ENCODE measurements around the gene ZNF470. TPM values are rescaled to one million over a fixed set of nuclear protein-coding genes. Genes with fewer than 3 reads are reported as not detected.

Gene ZNF470
- total RNA-seq, 1 donor from 2014 or later: 2.9 TPM

DNA sequence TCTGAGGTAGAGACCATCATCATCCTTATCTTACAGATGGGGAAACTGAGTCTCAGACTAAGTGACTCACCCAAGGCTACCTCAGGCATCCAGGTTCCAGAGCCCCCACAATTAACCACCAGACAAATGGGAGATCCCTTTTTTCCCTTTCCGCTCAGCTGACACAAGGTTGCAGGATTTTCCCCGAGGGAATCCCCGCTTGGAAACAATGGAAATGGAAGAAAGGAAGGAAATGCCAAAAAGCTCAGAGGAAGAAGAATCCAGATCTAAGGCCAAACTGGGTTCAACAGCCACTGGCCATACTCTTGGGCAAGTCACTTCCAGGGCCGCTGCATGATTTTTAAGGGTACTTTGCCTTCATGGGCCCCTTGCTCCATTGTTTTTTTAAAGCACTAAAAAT lies 29.4 kb downstream of the ZNF470 start:
- Histone ChIP-seq H3K27me3 (ENCODE audit: control insufficient read depth, insufficient read depth, low read length) (no peaks in the 10 kb centered on the region), H3K36me3 (ENCODE audit: control insufficient read depth, insufficient read depth, low read length) (peaks cover 4% of the 10 kb centered on the region), H3K4me3 (ENCODE audit: low read depth, low read length) (no peak overlapping the region)
- TF ChIP-seq CTCF (IDR thresholded peaks at IDR 0.05; ENCODE audit: insufficient read depth, low read length, severe bottlenecking): no peak
- no peak for FAIRE-seq
- DNase-seq (ENCODE audit: low read depth): no peak

- H3K27me3 ChIP-seq (ENCODE audit: control insufficient read depth, insufficient read depth, low read length): no peaks in the 10 kb centered on the region
- no peak for DNase-seq (ENCODE audit: low read depth)
- H3K36me3 ChIP-seq (ENCODE audit: control insufficient read depth, insufficient read depth, low read length): peaks cover 4% of the 10 kb centered on the region
- no peak for FAIRE-seq
- no peak overlapping the region for H3K4me3 ChIP-seq (ENCODE audit: low read depth, low read length)
- TF ChIP-seq CTCF (IDR thresholded peaks at IDR 0.05; ENCODE audit: insufficient read depth, low read length, severe bottlenecking): no peak
These were observed 30.4 kb downstream of the ZNF470 start for GRCh38 chr19:56597696-56598095.

GRCh38 chr19:56601375-56601774 lies 34.1 kb downstream of the ZNF470 start:
- Histone ChIP-seq H3K36me3 (ENCODE audit: control insufficient read depth, insufficient read depth, low read length) (peaks cover 6% of the 10 kb centered on the region), H3K4me3 (ENCODE audit: low read depth, low read length) (no peak overlapping the region), H3K27me3 (ENCODE audit: control insufficient read depth, insufficient read depth, low read length) (no peaks in the 10 kb centered on the region)
- FAIRE-seq: peak; percentile 90
- no peak for TF ChIP-seq CTCF (IDR thresholded peaks at IDR 0.05; ENCODE audit: insufficient read depth, low read length, severe bottlenecking)
- peak; percentile 23 for DNase-seq (ENCODE audit: low read depth)

DNA sequence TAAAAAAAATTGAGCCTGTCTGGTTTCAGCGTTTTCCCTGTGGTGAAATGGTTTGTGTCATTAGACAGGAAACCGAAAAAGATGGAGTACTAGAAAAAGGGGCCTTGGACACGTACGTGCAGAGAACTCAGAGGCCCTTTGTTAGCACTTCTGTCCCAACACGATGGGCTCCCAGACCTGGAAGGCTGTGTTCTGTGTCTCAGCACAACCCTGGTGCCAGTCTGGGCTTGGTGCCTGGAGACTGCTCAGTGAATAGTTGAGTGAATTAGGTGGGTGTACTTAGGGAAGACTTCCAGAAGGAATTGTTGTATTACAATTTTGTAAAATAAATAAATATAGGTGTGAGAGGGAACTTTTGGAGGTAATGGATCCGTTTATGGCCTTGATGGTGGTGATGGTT lies 36.6 kb downstream of the ZNF470 start:
- TF ChIP-seq CTCF (IDR thresholded peaks at IDR 0.05; ENCODE audit: insufficient read depth, low read length, severe bottlenecking): no peak
- FAIRE-seq (no peak), DNase-seq (ENCODE audit: low read depth) (no peak)
- no peaks in the 10 kb centered on the region for H3K27me3 ChIP-seq (ENCODE audit: control insufficient read depth, insufficient read depth, low read length)
- H3K4me3 ChIP-seq (ENCODE audit: low read depth, low read length): no peak overlapping the region
- H3K36me3 ChIP-seq (ENCODE audit: control insufficient read depth, insufficient read depth, low read length): peaks cover 6% of the 10 kb centered on the region

DNA sequence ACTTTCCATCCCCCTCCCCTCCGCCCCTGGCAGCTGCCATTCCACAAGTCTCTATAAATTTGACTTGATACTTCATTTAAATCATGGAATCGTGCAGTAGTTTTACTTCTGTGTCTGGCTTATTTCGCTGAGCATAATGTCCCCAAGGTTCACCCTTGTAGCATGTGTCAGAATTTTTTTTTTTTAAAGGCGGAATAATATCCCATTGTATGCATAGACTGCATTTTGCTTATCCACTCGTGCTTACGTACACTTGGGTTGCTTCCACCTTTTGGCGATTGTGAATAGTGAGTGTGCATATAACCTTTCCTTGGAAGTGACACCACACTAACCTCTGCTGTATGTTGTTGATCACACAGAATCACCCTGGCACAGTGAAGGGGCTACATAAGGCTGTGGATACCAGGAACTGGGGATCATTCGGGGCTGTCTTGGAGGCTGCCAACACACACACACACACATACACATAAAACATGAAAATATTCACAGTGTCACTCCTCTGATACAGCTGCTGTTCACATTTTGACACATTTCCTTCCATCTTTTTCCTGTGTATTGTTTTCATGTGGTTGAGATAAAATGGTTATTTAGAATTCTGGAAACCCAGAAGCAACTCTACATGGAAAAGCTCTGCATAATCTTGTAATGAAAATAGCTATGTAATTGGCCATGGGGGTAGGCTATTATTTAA lies 41.2 kb downstream of the ZNF470 start:
- H3K4me3 ChIP-seq (ENCODE audit: low read depth, low read length): no peak overlapping the region
- H3K36me3 ChIP-seq (ENCODE audit: control insufficient read depth, insufficient read depth, low read length): peaks cover 3% of the 10 kb centered on the region
- FAIRE-seq: no peak
- TF ChIP-seq CTCF (IDR thresholded peaks at IDR 0.05; ENCODE audit: insufficient read depth, low read length, severe bottlenecking): no peak
- no peaks in the 10 kb centered on the region for H3K27me3 ChIP-seq (ENCODE audit: control insufficient read depth, insufficient read depth, low read length)
- no peak for DNase-seq (ENCODE audit: low read depth)

- H3K36me3 ChIP-seq (ENCODE audit: control insufficient read depth, insufficient read depth, low read length): peaks cover 3% of the 10 kb centered on the region
- no peak for TF ChIP-seq CTCF (IDR thresholded peaks at IDR 0.05; ENCODE audit: insufficient read depth, low read length, severe bottlenecking)
- DNase-seq (ENCODE audit: low read depth) (no peak), FAIRE-seq (no peak)
- no peak overlapping the region for H3K4me3 ChIP-seq (ENCODE audit: low read depth, low read length)
- no peaks in the 10 kb centered on the region for H3K27me3 ChIP-seq (ENCODE audit: control insufficient read depth, insufficient read depth, low read length)
These were observed 44.0 kb downstream of the ZNF470 start for GRCh38 chr19:56611288-56611687.

All from bronchial epithelial cell (primary cell).